Femur (tissue), 1 donor: ENCODE measurements around the gene GAREM1.
A peak's percentile ranks its signal among the peaks of the same experiment; 100 is the strongest.
"Not testable (repeated sequence)": the region's sequence is repeated elsewhere in the genome, so short reads cannot be mapped to it uniquely, and the experiment has no call there.

Source experiments
- DNase-seq: peaks from one replicate; pipeline ENCODE4 v3.0.0-alpha.2; 2017

The GAREM1 gene

GRCh38 chr18:32470714-32471633 lies at the start of gene GAREM1:
TSS of gene GAREM1 (minus strand) at chr18:32470882. CDS start at chr18:32470428, 454 bp downstream.
- peak; percentile 98 for DNase-seq

DNA sequence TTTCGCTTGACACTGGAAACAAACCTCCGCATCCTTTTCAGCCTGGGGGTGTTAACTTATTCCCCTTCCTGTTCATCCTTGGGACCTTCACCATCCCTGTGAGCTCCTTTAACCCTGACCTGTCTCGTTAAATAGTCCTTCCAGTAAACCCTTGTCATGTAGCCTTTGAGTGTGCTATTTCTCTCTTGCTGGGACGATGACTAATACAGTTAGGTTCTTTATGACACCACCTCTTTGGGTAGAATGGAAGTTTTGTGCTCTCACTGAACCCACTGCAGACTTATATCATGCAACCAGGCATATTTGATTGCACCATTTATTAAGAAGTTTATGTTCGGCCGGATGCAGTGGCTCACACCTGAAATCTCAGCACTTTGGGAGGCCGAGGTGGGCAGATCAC lies 40.5 kb upstream of the GAREM1 start:
- DNase-seq, result no peak

GRCh38 chr18:32509111-32509510 lies 38.4 kb upstream of the GAREM1 start:
- DNase-seq, result no peak

DNA sequence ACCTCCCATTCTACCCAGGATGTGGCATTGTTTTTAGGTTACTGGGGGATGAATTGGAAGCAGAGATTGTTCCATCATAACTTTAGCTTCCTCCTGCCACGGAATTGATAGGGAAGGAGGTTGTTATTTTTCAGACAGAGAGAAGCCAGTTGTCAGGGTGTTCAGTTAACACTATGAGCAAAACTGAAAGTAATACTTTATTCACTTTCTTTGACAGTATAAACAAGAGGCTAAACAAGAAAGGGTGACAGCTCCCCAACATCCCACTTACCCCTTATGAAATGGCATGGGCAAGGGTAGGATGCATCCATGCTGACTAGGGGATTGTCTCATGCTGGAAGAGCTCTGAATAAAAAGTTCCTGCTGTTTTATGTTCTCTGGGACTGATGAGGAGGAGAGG lies 36.4 kb upstream of the GAREM1 start:
- no peak for DNase-seq

DNA sequence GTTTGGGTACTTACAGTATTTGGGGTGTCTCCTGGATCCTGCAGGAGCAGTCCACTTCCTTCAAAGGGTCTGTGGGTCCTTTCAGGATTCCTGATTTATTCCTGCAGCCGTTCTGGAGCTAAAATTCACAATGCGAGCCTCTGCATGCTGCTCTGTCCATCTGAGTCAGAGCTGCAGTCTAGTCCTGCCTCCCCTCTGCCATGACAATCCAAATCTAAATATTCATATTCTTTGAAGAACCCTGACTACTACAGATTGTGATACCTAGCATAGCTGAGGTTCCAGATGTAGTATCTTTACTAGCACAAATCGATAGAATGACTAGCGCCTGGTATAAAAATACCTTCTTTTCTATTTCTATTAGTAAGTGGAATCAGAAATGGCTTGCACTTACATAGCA lies 31.3 kb upstream of the GAREM1 start:
- no peak for DNase-seq

- not testable (repeated sequence) for DNase-seq
These were observed 30.6 kb upstream of the GAREM1 start for GRCh38 chr18:32501242-32501641.

GRCh38 chr18:32483002-32483401 lies 12.3 kb upstream of the GAREM1 start:
- DNase-seq, result no peak

DNA sequence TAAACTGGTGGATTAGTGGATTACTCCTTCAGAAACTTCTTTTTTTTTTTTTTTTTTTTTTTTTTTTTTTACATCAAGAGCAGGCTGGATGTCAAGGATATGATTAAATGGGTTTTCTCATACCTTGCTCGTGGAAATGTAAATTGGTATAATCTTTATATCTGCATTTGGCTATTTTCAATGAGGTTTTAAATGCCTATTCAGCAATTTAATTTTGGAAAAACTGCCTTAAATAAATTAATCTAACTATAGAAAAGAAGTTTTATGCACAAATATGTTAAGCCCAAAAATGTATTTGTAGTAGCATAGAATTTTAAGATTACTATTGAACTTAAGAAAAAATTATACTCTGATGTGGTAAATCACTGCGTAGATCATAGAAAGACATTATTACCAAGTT lies 11.4 kb upstream of the GAREM1 start:
- DNase-seq, result no peak

GRCh38 chr18:32480581-32480980 lies 9.9 kb upstream of the GAREM1 start:
- no peak for DNase-seq

DNA sequence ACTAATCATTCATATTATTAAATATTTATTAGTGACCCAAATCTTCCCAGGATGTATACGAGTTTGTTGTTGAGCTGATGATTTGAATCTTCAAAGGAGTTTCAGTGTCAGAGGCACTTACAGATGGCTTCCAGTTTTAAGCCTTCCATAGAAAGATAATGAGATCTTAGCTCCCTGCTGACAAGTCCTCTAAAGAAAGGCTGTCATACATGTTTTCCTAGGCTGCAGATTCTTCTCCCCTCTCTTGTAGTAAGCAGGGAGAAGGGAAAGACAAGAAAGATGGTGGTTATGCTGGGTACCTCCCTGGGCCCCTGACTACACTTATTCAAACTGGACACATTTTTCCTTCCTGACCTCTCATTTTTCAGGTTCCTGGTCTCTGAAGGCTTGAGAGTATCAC lies 8.1 kb upstream of the GAREM1 start:
- DNase-seq, result no peak

GRCh38 chr18:32478317-32478716 lies 7.6 kb upstream of the GAREM1 start:
- no peak for DNase-seq

- no peak for DNase-seq
These were observed 5.4 kb upstream of the GAREM1 start for GRCh38 chr18:32476106-32476505.

- not testable (repeated sequence) for DNase-seq
These were observed 4.4 kb upstream of the GAREM1 start for GRCh38 chr18:32475069-32475468.

GRCh38 chr18:32473325-32473724 lies 2.6 kb upstream of the GAREM1 start:
- DNase-seq, result no peak

GRCh38 chr18:32472841-32473240 lies 2.2 kb upstream of the GAREM1 start:
- no peak for DNase-seq

GRCh38 chr18:32470460-32470713 lies 295 bp downstream of the GAREM1 start:
- DNase-seq, result no peak

DNA sequence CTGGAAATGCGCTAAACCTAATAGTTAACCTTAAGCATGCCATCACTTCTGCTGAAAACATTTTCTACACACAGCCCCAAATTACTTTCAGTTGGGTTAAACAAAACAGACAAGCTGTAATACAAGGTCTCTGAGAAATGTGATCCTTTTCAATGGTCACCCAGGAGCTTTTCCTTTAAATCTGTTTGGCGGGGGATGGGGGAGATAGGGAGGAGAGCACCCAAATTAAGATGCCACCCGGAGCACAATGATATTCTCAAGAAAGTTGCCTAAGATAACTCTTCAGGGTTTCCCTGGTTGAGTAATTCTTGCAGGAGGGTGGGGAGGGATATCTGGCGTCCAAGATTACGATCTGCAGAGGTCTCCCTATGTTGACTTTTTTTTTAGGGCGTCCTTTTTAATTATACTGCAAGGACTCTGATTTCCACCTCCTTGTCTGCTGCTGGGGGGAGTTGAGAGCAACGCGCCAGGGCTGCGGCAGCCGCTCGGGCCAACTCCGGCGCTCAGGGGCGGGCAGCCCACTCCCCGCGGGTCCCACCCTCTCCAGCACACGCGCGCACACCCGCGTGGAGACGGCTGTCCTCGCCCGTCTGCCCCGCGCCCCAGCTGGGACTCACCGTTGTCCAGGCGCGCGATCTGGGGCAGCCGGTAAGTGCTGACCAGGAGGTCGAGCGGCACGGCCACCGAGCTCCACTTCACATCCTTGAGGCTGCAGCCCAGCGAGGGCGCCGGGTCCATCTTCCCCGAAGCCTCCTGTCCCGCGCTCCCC lies 807 bp downstream of the GAREM1 start:
- peak; percentile 63 for DNase-seq

- peak; percentile 54 for DNase-seq
These were observed 1.5 kb downstream of the GAREM1 start for GRCh38 chr18:32469190-32469651.

GRCh38 chr18:32468147-32468845 lies 2.4 kb downstream of the GAREM1 start:
- DNase-seq, result no peak

GRCh38 chr18:32461709-32462272 lies 8.9 kb downstream of the GAREM1 start:
- DNase-seq, result no peak

- no peak for DNase-seq
These were observed 10.4 kb downstream of the GAREM1 start for GRCh38 chr18:32460171-32460731.

DNA sequence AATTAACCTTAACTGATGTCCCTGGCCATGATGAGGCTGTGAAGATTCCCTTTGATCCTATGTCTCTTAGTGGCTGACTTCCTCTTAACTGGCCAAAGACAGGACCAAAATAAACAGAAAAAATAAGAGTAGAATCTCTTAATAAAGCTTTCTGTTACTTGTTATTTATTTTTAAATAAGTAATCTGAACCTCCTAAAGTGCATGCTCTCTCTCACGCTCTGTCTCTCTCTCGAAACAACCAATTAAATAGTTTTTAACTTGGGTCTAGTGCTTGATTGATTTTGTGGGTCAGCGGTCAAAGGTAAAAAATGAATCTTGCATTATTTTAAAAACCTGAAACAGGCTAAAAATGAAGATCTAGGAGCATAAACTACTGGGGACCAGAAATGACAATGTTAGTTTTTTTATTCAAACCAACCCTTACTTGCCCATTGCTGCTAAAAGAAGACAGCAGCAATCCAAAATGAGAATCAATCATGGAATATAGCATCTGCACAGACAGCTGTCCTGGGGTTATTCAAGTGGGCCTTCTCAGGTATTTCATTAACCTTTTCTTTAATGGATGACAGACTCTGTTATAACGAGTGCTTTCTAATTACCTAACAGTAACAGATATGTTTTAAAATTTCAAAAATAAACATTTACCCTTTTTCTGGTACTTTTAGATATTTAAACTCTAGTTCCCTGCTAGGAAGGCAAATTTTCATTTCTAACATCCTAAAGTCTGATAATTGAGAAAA lies 11.2 kb downstream of the GAREM1 start:
- no peak for DNase-seq
